Erythroblast (primary cell): ENCODE measurements around the gene UBE2O.

ENCODE experiments used
- DNase-seq, 2 experiments: peaks; one replicate each; lab custom pipeline; 2025; lab: John Stamatoyannopoulos, UW
- GATA1 ChIP-seq: IDR thresholded peaks from 2 replicates; pipeline ENCODE4 v1.6.1; 2011; ENCODE audit warnings: low read depth, mild to moderate bottlenecking, control low read depth, low read length, moderate library complexity
- POLR2A ChIP-seq: IDR thresholded peaks from 2 replicates; pipeline ENCODE4 v1.6.1; 2011; ENCODE audit warnings: mild to moderate bottlenecking, low read length

The UBE2O gene

DNA sequence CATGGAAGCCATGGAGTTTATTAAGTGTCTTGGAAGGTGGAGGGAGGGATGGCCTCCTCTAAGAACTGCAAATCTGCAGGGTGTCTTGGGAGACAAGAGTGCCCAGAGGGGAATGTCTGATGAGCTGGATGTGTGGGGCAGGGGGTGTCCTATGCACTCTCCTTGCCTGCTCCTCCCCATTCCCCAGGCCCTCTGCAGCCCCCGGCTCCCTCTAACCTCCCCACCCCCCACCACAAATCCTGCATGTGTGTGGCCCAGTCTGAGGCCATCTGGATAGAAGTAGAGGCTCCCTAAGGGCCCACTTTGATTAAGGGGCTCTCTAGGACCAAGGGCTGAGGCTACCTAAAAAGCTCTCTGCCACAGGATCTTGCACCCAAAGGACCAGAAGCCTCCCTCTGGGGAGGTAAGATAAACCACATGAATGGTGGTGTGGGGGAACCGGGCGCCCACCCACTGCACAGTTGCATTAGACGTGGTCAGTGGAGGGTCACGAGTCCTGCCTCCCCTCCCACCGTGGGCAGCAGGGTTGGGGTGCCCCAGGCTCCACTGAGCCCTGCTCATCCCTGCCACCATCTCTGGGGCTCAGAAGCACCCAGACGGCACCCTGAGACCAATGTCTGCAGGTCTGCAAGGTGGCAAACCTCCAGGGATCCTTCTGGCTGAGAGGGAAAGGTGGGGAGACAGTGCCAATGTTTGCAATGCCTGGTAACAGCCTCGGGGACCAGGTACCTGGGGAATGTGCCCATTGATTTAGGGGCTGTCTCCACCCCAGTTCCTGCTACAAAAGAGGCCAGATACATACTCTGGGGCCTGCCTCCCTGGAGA is 15.1 kb upstream of the UBE2O start:
- TF ChIP-seq POLR2A: no peak
- TF ChIP-seq GATA1: no peak
- DNase-seq: no peak

GRCh38 chr17:76467366-76467765 is 14.4 kb upstream of the UBE2O start, which contains the start of gene AANAT:
AANAT (plus strand) TSS chr17:76467603; CDS start chr17:76468747, 1,144 bp downstream.
- TF ChIP-seq POLR2A: no peak
- no peak for TF ChIP-seq GATA1
- no peak for DNase-seq

DNA sequence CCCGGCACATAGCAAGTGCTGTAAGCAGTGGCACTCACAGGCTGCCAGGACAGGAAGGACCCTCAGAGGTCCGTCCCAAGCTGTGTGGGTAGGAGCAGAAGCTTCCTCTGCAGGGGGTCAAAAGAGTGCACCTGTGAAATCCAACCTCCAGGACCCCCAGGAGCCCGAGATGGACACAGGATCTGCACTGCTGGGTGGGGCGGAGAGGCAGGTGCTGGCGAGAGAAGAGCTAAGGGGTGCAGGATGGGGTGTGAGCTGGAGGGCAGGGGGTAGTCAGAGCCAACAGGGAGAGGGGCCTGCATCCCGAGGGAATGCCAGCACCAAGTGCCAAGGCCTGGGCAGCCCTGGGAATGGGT is 13.8 kb upstream of the UBE2O start:
- no peak for DNase-seq
- TF ChIP-seq POLR2A: no peak
- TF ChIP-seq GATA1: no peak

GRCh38 chr17:76462556-76463290 is 9.8 kb upstream of the UBE2O start:
- no peak for DNase-seq
- TF ChIP-seq POLR2A: no peak
- TF ChIP-seq GATA1: no peak

- no peak for DNase-seq
- TF ChIP-seq POLR2A (no peak), GATA1 (no peak)
Measured at GRCh38 chr17:76461765-76462555, 9.0 kb upstream of the UBE2O start.

GRCh38 chr17:76459674-76460073 is 6.7 kb upstream of the UBE2O start:
- TF ChIP-seq GATA1: no peak
- TF ChIP-seq POLR2A: no peak
- DNase-seq: no peak

- DNase-seq: peak; percentile 76 to 80
- no peak for TF ChIP-seq GATA1
- no peak for TF ChIP-seq POLR2A
Measured at GRCh38 chr17:76458580-76459490, 5.9 kb upstream of the UBE2O start.

GRCh38 chr17:76453431-76453743 is 435 bp upstream of the UBE2O start:
- TF ChIP-seq POLR2A (no peak), GATA1 (no peak)

DNA sequence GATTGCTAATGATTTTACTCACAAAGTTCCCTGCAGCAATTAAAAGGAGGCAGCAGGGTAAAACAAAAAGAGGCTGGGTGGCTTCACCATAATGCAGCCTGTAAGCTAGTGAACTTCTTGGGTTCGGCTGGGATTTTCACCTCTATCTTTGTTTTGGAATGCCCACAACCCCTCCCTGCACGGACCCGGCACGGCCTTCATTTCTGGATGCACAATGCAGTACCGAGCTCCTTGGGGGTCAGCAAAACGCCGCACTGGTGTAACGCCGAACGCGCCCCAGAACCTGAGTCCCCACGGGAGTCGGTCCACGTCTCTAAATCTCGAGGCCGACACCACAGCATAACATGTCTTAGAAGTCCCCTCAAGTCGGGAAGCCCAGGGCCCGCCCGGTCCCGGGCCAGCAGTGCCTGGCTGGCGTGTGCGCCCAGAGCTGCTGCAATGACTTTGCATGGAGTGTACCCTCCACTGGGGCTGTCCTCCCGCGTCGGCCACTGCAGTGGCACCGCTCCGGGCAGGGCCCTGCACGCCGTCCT is 759 bp downstream of the UBE2O start:
- peak; percentile 66 to 74 for DNase-seq
- TF ChIP-seq GATA1 (no peak), POLR2A (no peak)

More at GRCh38 chr17:76453431-76453743, 435 bp upstream of the UBE2O start:
- DNase-seq: no peak

GRCh38 chr17:76451506-76451905 is 1.4 kb downstream of the UBE2O start:
- no peak for TF ChIP-seq GATA1
- no peak for TF ChIP-seq POLR2A
- DNase-seq: peak; percentile 46 to 53

DNA sequence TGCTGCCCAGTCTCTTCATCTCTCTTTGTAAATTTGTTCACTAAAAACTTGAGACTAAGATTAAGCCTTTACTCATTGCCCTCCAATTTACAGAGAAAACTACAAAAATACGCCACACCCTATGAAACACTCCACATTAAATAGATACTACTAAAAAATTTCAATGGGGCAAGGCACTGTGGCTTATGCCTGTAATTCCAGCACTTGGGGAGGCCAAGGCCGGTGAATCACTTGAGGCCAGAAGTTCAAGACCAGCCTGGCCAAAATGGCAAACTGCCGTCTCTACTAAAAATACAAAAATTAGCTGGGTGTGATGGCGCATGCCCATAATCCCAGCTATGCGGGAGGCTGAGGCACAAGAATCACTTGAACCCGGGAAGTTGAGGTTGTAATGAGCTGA is 3.8 kb downstream of the UBE2O start:
- TF ChIP-seq POLR2A (no peak), GATA1 (no peak)

GRCh38 chr17:76447931-76448652 is 4.9 kb downstream of the UBE2O start:
- no peak for DNase-seq
- TF ChIP-seq POLR2A (no peak), GATA1 (no peak)

More for the DNA sequence above, 3.8 kb downstream of the UBE2O start:
- no peak for DNase-seq
